ENCODE results near the gene NANOS3.

DNA sequence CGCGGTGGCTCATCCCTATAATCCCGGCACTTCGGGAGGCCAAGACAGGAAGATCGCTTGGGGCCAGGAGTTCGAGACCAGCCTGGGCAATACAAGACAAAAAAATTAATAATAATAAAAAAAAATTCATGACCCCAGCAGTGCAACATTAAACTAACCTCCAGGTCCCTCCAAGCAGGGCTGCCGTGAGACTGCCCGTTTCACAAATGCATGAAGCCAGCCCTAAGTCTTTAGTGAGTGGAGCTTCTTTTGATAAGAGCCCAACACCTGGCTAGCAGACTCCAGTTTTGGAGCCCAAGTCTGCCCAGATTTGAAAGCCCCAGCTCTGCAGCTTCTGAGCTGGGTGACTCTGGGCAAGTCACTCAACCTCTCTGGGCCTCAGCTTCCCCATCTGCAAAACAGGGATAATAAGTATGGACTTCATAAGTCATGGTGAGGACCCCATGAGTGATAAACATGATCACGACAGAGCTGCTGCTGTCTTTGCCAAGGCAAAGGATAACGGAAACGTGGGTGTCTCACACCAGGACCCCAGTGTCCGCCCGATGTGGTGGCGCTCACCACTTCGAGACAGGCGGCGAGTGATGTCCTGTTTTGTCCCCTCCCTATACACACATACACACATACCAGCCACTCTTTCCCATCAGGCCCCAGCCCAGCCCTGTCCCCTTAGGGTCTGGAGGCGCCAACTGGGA is 38.4 kb upstream of the NANOS3 start:
- TF ChIP-seq EZH2 (IDR thresholded peaks at IDR 0.05; ENCODE audit: insufficient read depth, poor library complexity, severe bottlenecking) (no peak), EZH2phosphoT487 (IDR thresholded peaks at IDR 0.05; ENCODE audit: insufficient read depth, low read depth) (no peak)
